ENCODE measurements around the gene SAMD4B. TPM values are rescaled to one million over a fixed set of nuclear protein-coding genes. Genes with fewer than 3 reads are reported as not detected.
A peak's percentile ranks its signal among the peaks of the same experiment; 100 is the strongest.

SAMD4B gene
- total and polyA plus RNA-seq, 10 of the 15 experiments (the other 5 are each of a cell fraction or from before 2014, with no cell fraction given), result 2.4 to 43.3 (median 23.9) TPM

- TF ChIP-seq ZNF687 (IDR thresholded peaks at IDR 0.05) (peak; percentile 73), MYC (IDR thresholded peaks at IDR 0.05; ENCODE audit: insufficient read depth, insufficient read length, insufficient replicate concordance, low read length, severe bottlenecking) (no peak), SIN3A (IDR thresholded peaks at IDR 0.05; ENCODE audit: low read depth, low read length) (no peak), POU2F2 (IDR thresholded peaks at IDR 0.05; ENCODE audit: borderline replicate concordance, low read depth, low read length) (peak; percentile 88; the same call in 2 of the 3 replicates), NFIC (IDR thresholded peaks at IDR 0.05; ENCODE audit: low read depth, low read length) (no peak), WRNIP1 (IDR thresholded peaks at IDR 0.05; ENCODE audit: borderline replicate concordance, low read depth, low read length) (no peak), PML (IDR thresholded peaks at IDR 0.05; ENCODE audit: low read length) (peak; percentile 68; the same call in 1 of the 2 replicates), ELK1 (IDR thresholded peaks at IDR 0.05; ENCODE audit: low read depth, low read length) (no peak), CEBPB (IDR thresholded peaks at IDR 0.05; ENCODE audit: borderline replicate concordance in 1 of 2, low read depth in 2 of 2, low read length in 2 of 2) (no peak), SPI1 (IDR thresholded peaks at IDR 0.05; ENCODE audit: borderline replicate concordance, insufficient read depth, low read depth, low read length) (peak; percentile 42; the same call in 1 of the 2 replicates), USF1 (IDR thresholded peaks at IDR 0.05; ENCODE audit: borderline replicate concordance, extremely low read length, insufficient read depth, low read depth, low read length) (no peak), ZBED1 (IDR thresholded peaks at IDR 0.05; ENCODE audit: borderline replicate concordance) (peak; percentile 68; the same call in 1 of the 2 replicates), SMAD5 (IDR thresholded peaks at IDR 0.05; ENCODE audit: low read depth) (peak; percentile 92)
- TF ChIP-seq, protein P1, sequence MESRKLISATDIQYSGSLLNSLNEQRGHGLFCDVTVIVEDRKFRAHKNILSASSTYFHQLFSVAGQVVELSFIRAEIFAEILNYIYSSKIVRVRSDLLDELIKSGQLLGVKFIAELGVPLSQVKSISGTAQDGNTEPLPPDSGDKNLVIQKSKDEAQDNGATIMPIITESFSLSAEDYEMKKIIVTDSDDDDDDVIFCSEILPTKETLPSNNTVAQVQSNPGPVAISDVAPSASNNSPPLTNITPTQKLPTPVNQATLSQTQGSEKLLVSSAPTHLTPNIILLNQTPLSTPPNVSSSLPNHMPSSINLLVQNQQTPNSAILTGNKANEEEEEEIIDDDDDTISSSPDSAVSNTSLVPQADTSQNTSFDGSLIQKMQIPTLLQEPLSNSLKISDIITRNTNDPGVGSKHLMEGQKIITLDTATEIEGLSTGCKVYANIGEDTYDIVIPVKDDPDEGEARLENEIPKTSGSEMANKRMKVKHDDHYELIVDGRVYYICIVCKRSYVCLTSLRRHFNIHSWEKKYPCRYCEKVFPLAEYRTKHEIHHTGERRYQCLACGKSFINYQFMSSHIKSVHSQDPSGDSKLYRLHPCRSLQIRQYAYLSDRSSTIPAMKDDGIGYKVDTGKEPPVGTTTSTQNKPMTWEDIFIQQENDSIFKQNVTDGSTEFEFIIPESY (IDR thresholded peaks at IDR 0.05), result 0 out of 2 replicates have a peak, but pooled peaks have one; percentile 19
Measured at GRCh38 chr19:39341719-39342604, at the start of gene SAMD4B (continued).
